GM12801 (cell line): ENCODE measurements around the gene ITPK1.

Experiments
- TF ChIP-seq, protein P1 (sequence below): IDR thresholded peaks from one replicate; pipeline ENCODE4 v1.5.1; 2011; ENCODE audit warnings: control low read depth; ENCODE audit not compliant: insufficient read length; ENCODE audit errors: extremely low read depth

ITPK1 gene

DNA sequence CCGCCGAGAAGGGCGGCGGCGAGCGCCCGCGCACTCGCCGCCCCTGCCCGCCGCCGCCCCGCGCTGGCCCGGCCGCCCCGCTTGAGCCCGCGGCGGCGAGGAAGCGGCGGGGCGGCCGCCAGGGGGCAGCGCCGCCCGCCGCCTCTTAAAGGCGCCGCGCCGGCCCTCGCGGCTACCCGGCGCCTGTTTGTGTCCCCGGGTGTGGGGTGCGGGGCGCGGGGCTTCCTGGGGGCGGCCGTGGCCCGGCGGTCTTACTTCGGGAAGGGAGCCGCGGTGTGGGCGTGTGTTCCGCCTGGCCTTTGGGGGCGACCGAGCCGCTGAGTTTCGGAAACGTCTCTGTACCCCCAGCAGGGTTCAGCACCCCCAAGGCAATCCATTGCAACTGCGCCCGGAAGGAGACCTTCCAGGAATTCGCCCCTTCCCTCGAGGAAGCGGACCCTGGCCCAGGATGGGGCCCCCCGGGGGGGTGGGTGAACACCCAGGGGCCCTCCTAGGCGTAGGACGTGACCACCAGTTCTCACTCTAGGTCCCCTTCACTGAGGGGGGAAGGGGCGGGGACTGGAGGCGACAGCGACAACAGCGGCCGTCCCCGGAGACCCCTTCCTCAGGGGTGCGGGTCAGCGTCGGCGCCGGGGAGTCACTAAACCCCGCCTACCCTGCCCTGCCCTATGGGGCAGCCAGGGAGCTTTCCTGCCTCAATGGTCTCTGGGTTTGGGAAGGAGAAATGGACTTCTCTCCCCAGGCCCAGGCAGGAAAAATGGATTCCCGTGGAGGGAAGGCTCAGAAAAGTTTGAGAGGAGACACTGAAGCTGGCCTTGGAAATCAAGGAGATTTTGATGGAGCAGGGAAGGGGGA is at the start of gene ITPK1:
ITPK1 (minus strand) TSS at position 105 of the 855 bp plus-strand sequence. CDS start 762 bp downstream, outside the sequence.
- TF ChIP-seq, protein P1, sequence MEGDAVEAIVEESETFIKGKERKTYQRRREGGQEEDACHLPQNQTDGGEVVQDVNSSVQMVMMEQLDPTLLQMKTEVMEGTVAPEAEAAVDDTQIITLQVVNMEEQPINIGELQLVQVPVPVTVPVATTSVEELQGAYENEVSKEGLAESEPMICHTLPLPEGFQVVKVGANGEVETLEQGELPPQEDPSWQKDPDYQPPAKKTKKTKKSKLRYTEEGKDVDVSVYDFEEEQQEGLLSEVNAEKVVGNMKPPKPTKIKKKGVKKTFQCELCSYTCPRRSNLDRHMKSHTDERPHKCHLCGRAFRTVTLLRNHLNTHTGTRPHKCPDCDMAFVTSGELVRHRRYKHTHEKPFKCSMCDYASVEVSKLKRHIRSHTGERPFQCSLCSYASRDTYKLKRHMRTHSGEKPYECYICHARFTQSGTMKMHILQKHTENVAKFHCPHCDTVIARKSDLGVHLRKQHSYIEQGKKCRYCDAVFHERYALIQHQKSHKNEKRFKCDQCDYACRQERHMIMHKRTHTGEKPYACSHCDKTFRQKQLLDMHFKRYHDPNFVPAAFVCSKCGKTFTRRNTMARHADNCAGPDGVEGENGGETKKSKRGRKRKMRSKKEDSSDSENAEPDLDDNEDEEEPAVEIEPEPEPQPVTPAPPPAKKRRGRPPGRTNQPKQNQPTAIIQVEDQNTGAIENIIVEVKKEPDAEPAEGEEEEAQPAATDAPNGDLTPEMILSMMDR: no peak

DNA sequence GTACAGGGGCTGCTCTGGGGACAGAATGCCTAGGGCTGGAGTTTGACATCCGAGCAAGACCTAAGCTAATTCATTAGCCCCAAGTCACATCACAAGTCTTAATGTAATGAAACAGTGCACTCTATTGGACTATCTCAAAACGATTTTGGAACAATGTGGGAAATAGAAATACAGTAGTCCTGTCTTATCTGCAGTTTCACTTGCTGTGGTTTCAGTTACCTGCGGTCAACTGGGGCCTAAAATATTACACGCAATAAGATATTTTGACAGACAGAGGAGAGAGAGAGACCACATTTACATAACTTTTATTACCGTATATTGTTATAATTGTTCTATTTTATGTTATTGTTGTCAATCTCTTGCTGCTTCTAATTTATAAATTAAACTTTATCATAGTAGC is 47.8 kb upstream of the ITPK1 start:
- TF ChIP-seq, protein P1: no peak

DNA sequence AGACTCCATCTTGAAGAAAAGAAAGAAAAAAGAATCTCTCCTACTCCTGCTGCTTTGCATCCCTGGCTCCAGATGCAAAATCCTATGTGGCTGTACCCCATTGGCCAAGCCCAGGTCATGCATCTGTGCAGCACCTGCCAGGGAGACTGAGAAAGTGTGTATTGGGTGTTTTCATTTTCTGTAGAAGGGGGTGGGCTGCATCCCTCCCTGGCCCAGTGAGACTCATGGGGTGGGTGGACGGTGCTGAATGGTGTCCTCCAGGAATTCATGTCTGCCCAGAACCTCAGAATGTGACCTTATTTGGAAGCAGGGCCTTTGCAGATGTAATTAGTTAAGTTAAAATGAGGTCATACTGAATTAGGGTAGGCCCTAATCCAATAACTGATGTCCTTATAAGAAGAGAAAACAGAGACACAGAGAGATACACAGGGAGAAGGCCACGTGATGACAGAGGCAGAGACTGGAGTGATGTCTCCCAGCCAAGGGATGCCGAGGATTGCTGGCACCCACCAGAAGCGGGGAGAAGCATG is 45.8 kb upstream of the ITPK1 start:
- TF ChIP-seq, protein P1: no peak

DNA sequence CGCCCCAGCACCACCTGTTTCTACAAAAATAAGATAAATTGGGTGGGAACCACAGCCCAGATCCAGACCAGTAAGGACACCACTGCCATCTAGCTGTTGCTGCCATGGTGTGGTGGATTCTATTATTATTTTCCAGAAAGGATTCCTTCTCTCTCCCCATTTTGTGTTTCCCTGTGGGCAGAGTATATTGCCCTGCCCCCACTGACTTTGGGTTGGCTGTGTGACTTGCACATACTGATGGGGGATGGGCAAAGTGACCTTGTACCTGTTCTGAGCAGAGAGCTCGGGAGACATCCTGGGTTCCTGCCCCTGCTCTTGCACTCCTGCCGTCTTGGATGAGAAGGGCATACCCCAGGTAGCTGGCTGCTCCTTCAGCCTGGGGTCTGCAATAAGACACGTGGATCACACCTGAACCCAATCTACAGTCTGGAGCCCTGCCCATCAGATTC is 44.7 kb upstream of the ITPK1 start:
- TF ChIP-seq, protein P1: no peak

DNA sequence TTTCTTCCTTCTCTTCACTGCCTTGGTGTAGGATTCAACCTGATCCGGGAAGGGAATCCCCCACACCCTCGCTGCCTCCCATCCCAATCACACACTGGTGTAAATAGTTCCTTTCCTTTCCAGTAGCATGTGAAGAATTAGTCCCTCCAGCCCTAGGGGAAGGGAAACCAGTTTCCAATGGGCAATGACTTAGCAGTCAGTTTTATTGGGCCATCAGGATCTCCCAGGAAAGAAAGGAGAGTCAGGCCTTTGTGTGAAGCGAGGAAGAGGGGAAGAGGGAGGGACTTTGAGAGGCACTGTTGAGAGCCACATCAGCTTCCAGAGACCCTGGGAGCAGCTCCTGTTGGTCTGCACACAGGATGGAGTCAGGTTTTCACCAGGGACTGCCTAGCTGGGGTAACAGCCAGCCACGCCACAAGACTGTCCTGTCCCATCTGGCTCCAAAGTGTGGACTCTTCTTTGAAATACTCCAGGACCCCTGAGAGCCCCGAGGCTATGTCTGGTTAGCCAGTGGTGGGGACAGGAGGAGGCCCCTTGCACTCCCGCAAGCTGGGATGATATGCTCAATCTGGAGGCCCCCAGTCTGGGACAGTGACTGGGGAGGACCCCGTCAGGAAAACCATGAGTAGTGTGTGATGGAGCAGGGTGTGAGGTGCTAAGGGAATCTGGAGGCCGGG is 41.1 kb upstream of the ITPK1 start:
- TF ChIP-seq, protein P1: no peak

DNA sequence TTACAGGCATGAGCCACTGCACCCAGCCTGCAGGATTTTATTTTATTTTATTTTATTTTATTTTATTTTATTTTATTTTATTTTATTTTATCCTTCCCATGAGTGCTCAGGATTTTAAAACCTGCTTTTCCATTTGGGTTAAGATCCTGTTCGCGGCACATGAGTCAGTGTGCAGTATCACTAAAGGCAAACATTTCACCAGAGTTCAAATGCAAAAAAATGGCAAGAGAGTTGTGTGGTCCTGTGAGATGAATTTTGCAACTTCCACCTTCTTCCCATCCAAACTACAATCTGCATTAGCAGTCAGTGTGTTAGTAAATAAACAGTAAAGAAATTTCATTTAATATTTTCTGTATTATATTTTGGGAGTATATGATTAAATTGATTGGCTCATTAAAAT is 39.9 kb upstream of the ITPK1 start:
- TF ChIP-seq, protein P1: no peak

DNA sequence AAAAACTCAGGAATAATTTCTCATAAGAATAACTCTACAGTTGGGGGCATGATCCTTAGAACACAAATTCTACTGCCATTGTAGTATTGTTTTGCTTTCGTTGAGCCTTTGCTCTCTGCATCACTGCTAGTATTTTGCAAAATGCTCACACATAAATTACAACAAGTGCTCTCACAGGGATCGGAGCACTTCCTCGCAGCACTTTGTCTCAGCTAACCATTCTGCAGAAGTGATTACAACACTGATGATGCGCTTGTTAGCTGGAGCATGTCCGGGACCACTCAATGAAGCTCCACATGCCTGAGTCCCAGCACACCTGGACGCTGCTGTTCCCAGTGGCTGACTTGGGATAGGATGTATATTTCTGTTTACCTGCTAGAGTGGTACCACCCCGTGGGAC is 37.4 kb upstream of the ITPK1 start:
- TF ChIP-seq, protein P1: no peak
